GM21825 (cell line): ENCODE measurements around the gene IFT88.

Experiments used
- ATAC-seq: cut with Tn5 transposase; IDR thresholded peaks from one replicate; pipeline ENCODE4 v1.9.1; 2021; ENCODE audit warnings: mild to moderate bottlenecking, moderate library complexity; ENCODE audit not compliant: unreplicated experiment

IFT88 gene

GRCh38 chr13:20561741-20562140 lies 5.2 kb upstream of the IFT88 start:
- no peak for ATAC-seq

- no peak for ATAC-seq
These were observed 1.7 kb upstream of the IFT88 start for GRCh38 chr13:20565115-20565736.

GRCh38 chr13:20566468-20566897 lies 474 bp upstream of the IFT88 start:
- peak; percentile 38 for ATAC-seq

GRCh38 chr13:20567881-20568528 lies 1.0 kb downstream of the IFT88 start:
- no peak for ATAC-seq

GRCh38 chr13:20570517-20570916 lies 3.6 kb downstream of the IFT88 start:
- ATAC-seq, result no peak

GRCh38 chr13:20571676-20572075 lies 4.7 kb downstream of the IFT88 start:
- no peak for ATAC-seq

- no peak for ATAC-seq
These were observed 6.2 kb downstream of the IFT88 start for GRCh38 chr13:20573186-20573585.

GRCh38 chr13:20573636-20574035 lies 6.7 kb downstream of the IFT88 start:
- ATAC-seq, result no peak

- no peak for ATAC-seq
These were observed 12.2 kb downstream of the IFT88 start for GRCh38 chr13:20579191-20579590.

GRCh38 chr13:20580257-20580656 lies 13.3 kb downstream of the IFT88 start:
- no peak for ATAC-seq

GRCh38 chr13:20582026-20582425 lies 15.1 kb downstream of the IFT88 start:
- ATAC-seq, result no peak

GRCh38 chr13:20583803-20584293 lies 16.9 kb downstream of the IFT88 start:
- no peak for ATAC-seq

GRCh38 chr13:20585371-20585770 lies 18.4 kb downstream of the IFT88 start:
- no peak for ATAC-seq

GRCh38 chr13:20588529-20589110 lies 21.7 kb downstream of the IFT88 start:
- no peak for ATAC-seq

- ATAC-seq, result no peak
These were observed 23.6 kb downstream of the IFT88 start for GRCh38 chr13:20590561-20590960.

GRCh38 chr13:20592606-20593005 lies 25.6 kb downstream of the IFT88 start:
- ATAC-seq, result no peak

GRCh38 chr13:20594280-20594679 lies 27.3 kb downstream of the IFT88 start:
- no peak for ATAC-seq

GRCh38 chr13:20607015-20607414 lies 40.1 kb downstream of the IFT88 start:
- ATAC-seq, result no peak

GRCh38 chr13:20608438-20609020 lies 41.6 kb downstream of the IFT88 start:
- no peak for ATAC-seq

GRCh38 chr13:20609145-20609544 lies 42.2 kb downstream of the IFT88 start:
- ATAC-seq, result no peak

GRCh38 chr13:20610006-20610405 lies 43.0 kb downstream of the IFT88 start:
- ATAC-seq, result no peak
